A673 (cell line): ENCODE data around the gene TMEM243. TPM values are rescaled to one million over a fixed set of nuclear protein-coding genes. Genes with fewer than 3 reads are reported as not detected.
"Not testable (repeated sequence)": the region's sequence is repeated elsewhere in the genome, so short reads cannot be mapped to it uniquely, and the experiment has no call there.

Source experiments
- BruUV-seq: library from RNA; stranded (reverse); fragments of 400-500 nt; replicated peaks from 2 replicates; lab custom pipeline; 2021; lab: Mats Ljungman, UMichigan
- CTCF ChIA-PET: fragments of 300-600 bp; sonication (Branson Sonifier 250); formaldehyde crosslinking; loops from one replicate; lab custom pipeline; 2022; ENCODE audit warnings: antibody characterized with exemption; lab: Charles Lee
- POLR2A ChIA-PET: fragments of 300-600 bp; sonication (Branson Sonifier 250); formaldehyde crosslinking; loops from one replicate; lab custom pipeline; 2022; ENCODE audit warnings: antibody characterized with exemption; ENCODE audit not compliant: low non-redundant PET; lab: Charles Lee
- DNase-seq: peaks from one replicate; pipeline ENCODE4 v3.0.0-alpha.2; 2015; ENCODE audit warnings: low spot score
- H3K27ac ChIP-seq: fragments of 200-600 bp; sonication (generic); 2 replicates; pipeline ENCODE4 v1.5.1; 2016; ENCODE audit warnings: mixed run types, low read depth, mild to moderate bottlenecking, mixed read lengths, antibody characterized with exemption, low read length; ENCODE audit not compliant: poor library complexity, severe bottlenecking
- H3K27me3 ChIP-seq: fragments of 200-600 bp; sonication (generic); replicated peaks from 2 replicates; pipeline ENCODE4 v1.6.1; 2017; ENCODE audit warnings: mixed run types, low read depth, mild to moderate bottlenecking, mixed read lengths, antibody characterized with exemption, low read length; ENCODE audit not compliant: insufficient read depth, poor library complexity
- H3K36me3 ChIP-seq: fragments of 200-600 bp; sonication (generic); 2 replicates; pipeline ENCODE4 v1.6.1; 2016; ENCODE audit warnings: mixed run types, mild to moderate bottlenecking, mixed read lengths, antibody characterized with exemption, low read length; ENCODE audit not compliant: insufficient read depth, poor library complexity, severe bottlenecking
- H3K4me1 ChIP-seq: fragments of 200-600 bp; sonication (generic); 2 replicates; pipeline ENCODE4 v1.6.1; 2017; ENCODE audit warnings: mixed run types, mild to moderate bottlenecking, mixed read lengths, antibody characterized with exemption, low read length; ENCODE audit not compliant: insufficient read depth, poor library complexity, severe bottlenecking
- H3K4me3 ChIP-seq: fragments of 200-600 bp; sonication (generic); 2 replicates; pipeline ENCODE4 v1.5.1; 2016; ENCODE audit warnings: low read depth, mixed run types, mild to moderate bottlenecking, mixed read lengths, low read length; ENCODE audit not compliant: poor library complexity, severe bottlenecking
- H3K9me3 ChIP-seq: fragments of 200-600 bp; sonication (generic); 2 replicates; pipeline ENCODE4 v1.6.1; 2016; ENCODE audit warnings: mixed run types, low read depth, mild to moderate bottlenecking, mixed read lengths, antibody characterized with exemption, low read length; ENCODE audit not compliant: poor library complexity, severe bottlenecking
- CTCF ChIP-seq: fragments of 300-800, 200-600 bp; sonication (generic); conservative IDR thresholded peaks from 2 replicates; pipeline ENCODE4 v1.5.1; 2017; ENCODE audit warnings: low read depth, mild to moderate bottlenecking, antibody characterized with exemption, low read length, moderate library complexity, mixed read lengths
- EZH2 ChIP-seq: fragments of 200-600 bp; sonication (generic); IDR thresholded peaks from 2 replicates; pipeline ENCODE4 v1.6.1; 2017; ENCODE audit warnings: borderline replicate concordance, low read depth, mild to moderate bottlenecking, mixed read lengths, antibody characterized with exemption, low read length; ENCODE audit not compliant: poor library complexity, severe bottlenecking
- intact Hi-C: fragments of 100-400 bp; cut with micrococcal nuclease; formaldehyde crosslinking; loops from one replicate; pipeline ENCODE4 v1.10.0; 2022; ENCODE audit not compliant: unreplicated experiment
- total RNA-seq: library from RNA; stranded (reverse); gene quantifications from 2 replicates; pipeline ENCODE4 v1.2.3, GENCODE V29; 2021

The TMEM243 gene
- total RNA-seq, 1 experiment from 2014 or later: 24.5 TPM

- ChIA-PET CTCF (no interaction called here), POLR2A (no interaction called here)
- peaks cover 5% of the 10 kb centered on the region for H3K27me3 ChIP-seq
- H3K4me3 ChIP-seq: no peak overlapping the region
- H3K9me3 ChIP-seq: no peaks in the 10 kb centered on the region
- no peak for DNase-seq
- no peaks in the 10 kb centered on the region for H3K4me1 ChIP-seq
- TF ChIP-seq CTCF: no peak
- TF ChIP-seq EZH2: no peak
- H3K27ac ChIP-seq: no peak overlapping the region
- intact Hi-C loops: no loop called here
- no TSS peak for BruUV-seq
- H3K36me3 ChIP-seq: no peaks in the 10 kb centered on the region
These were observed 34.1 kb upstream of the TMEM243 start for GRCh38 chr7:87253589-87254087.

DNA sequence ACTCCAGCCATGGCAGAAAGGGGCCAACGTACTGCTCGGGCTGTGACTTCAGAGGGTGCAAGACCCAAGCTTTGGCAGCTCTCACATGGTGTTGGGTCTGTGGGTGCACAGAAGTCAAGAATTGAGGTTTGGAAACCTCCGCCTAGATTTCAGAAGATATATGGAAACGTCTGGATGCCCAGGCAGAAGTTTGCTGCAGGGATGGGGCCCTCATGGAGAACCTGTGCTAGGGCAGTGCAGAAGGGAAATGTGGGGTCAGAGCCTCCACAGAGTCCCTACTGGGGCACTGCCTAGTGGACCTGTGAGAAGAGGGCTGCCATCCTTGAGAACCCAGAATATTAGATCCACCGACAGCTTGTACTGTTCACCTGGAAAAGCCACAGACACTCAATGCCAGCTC lies 26.1 kb upstream of the TMEM243 start:
- POLR2A ChIA-PET, BruUV-seq, CTCF ChIA-PET, H3K4me3 ChIP-seq, H3K4me1 ChIP-seq, H3K27me3 ChIP-seq, DNase-seq, intact Hi-C loops, H3K9me3 ChIP-seq, H3K36me3 ChIP-seq, H3K27ac ChIP-seq: not testable (repeated sequence)

DNA sequence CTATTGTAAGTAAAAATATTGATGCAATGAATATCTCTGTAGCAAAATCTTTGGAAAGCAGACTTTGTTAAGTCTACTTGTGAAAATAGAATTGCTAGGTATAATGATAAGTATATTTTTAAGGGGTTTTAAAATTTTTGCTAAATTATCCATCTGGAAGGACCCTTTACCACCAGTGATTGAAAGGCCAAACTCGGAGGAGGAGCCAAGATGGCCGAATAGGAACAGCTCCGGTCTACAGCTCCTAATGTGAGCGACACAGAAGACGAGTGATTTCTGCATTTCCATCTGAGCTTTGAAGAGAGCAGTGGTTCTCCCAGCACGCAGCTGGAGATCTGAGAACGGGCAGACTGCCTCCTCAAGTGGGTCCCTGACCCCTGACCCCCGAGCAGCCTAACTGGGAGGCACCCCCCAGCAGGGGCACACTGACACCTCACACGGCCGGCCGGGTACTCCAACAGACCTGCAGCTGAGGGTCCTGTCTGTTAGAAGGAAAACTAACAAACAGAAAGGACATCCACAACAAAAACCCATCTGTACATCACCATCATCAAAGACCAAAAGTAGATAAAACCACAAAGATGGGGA lies 19.0 kb upstream of the TMEM243 start:
- DNase-seq, H3K36me3 ChIP-seq, H3K4me1 ChIP-seq, H3K9me3 ChIP-seq, H3K27me3 ChIP-seq, CTCF ChIA-PET, POLR2A ChIA-PET, H3K27ac ChIP-seq, BruUV-seq, H3K4me3 ChIP-seq: not testable (repeated sequence)
- intact Hi-C loops: loop anchor here (5.0 to 10.0 kb wide), 4 partner anchors 86 to 326 kb away; partner anchors contain the start of genes DMTF1 and ELAPOR2

- intact Hi-C loops: loop anchor here (5.0 to 10.0 kb wide), 4 partner anchors 83 to 323 kb away; partner anchors contain the start of genes DMTF1 and ELAPOR2
- CTCF ChIA-PET: no interaction called here
- no peak for DNase-seq
- Histone ChIP-seq H3K4me1 (no peaks in the 10 kb centered on the region), H3K27me3 (no peaks in the 10 kb centered on the region), H3K36me3 (no peaks in the 10 kb centered on the region), H3K9me3 (no peaks in the 10 kb centered on the region), H3K27ac (no peak overlapping the region), H3K4me3 (no peak overlapping the region)
- no TSS peak for BruUV-seq
- POLR2A ChIA-PET: no interaction called here
- TF ChIP-seq EZH2: no peak
- no peak for TF ChIP-seq CTCF
These were observed 15.4 kb upstream of the TMEM243 start for GRCh38 chr7:87234949-87235348.
